Measurements from ENCODE around the gene SAXO2. TPM values are rescaled to one million over a fixed set of nuclear protein-coding genes. Genes with fewer than 3 reads are reported as not detected.
"Not testable (repeated sequence)": the region's sequence is repeated elsewhere in the genome, so short reads cannot be mapped to it uniquely, and the experiment has no call there.

Gene SAXO2
- total RNA-seq, 4 donors from 2014 or later: 0.23 to 1.7 (median 0.32) TPM; not detected in 1

GRCh38 chr15:82294061-82294690 is 31.6 kb downstream of the SAXO2 start:
- H3K27me3 ChIP-seq: peaks cover 7% of the 10 kb centered on the region
- no peak overlapping the region for H3K27ac ChIP-seq
- H3K36me3 ChIP-seq: no peaks in the 10 kb centered on the region
- peaks cover 5% of the 10 kb centered on the region for H3K4me1 ChIP-seq
- H3K4me3 ChIP-seq: no peak overlapping the region
- TF ChIP-seq CTCF (IDR thresholded peaks at IDR 0.05) (no peak), POLR2AphosphoS5 (IDR thresholded peaks at IDR 0.05) (no peak), EP300 (IDR thresholded peaks at IDR 0.05) (no peak), POLR2A (IDR thresholded peaks at IDR 0.05) (no peak)
- DNase-seq (ENCODE audit: low spot score in 2 of 2): no peak
- 62% methylated on average over 11 of the region's 11 CpGs for WGBS
- no peaks in the 10 kb centered on the region for H3K9me3 ChIP-seq

GRCh38 chr15:82297546-82297945 is 34.9 kb downstream of the SAXO2 start:
- Histone ChIP-seq H3K4me3 (no peak overlapping the region), H3K27ac (no peak overlapping the region), H3K4me1 (peaks cover 5% of the 10 kb centered on the region), H3K9me3 (no peaks in the 10 kb centered on the region), H3K27me3 (peaks cover 7% of the 10 kb centered on the region), H3K36me3 (no peaks in the 10 kb centered on the region)
- 92% methylated on average over 5 of the region's 5 CpGs for WGBS
- no peak for TF ChIP-seq POLR2AphosphoS5 (IDR thresholded peaks at IDR 0.05)
- TF ChIP-seq CTCF (IDR thresholded peaks at IDR 0.05): no peak
- no peak for TF ChIP-seq POLR2A (IDR thresholded peaks at IDR 0.05)
- no peak for TF ChIP-seq EP300 (IDR thresholded peaks at IDR 0.05)
- no peak for DNase-seq (ENCODE audit: low spot score in 2 of 2)

GRCh38 chr15:82298032-82298431 is 35.4 kb downstream of the SAXO2 start:
- TF ChIP-seq CTCF (IDR thresholded peaks at IDR 0.05): no peak
- no peak for TF ChIP-seq POLR2A (IDR thresholded peaks at IDR 0.05)
- no peak for TF ChIP-seq EP300 (IDR thresholded peaks at IDR 0.05)
- no peak for TF ChIP-seq POLR2AphosphoS5 (IDR thresholded peaks at IDR 0.05)
- Histone ChIP-seq H3K27ac (no peak overlapping the region), H3K27me3 (peaks cover 7% of the 10 kb centered on the region), H3K4me3 (no peak overlapping the region), H3K4me1 (peaks cover 5% of the 10 kb centered on the region), H3K36me3 (no peaks in the 10 kb centered on the region), H3K9me3 (no peaks in the 10 kb centered on the region)
- WGBS: 97% methylated on average over 13 of the region's 13 CpGs
- no peak for DNase-seq (ENCODE audit: low spot score in 2 of 2)

GRCh38 chr15:82298520-82298919 is 35.9 kb downstream of the SAXO2 start:
- Histone ChIP-seq H3K9me3 (no peaks in the 10 kb centered on the region), H3K36me3 (no peaks in the 10 kb centered on the region), H3K4me1 (peaks cover 5% of the 10 kb centered on the region), H3K27ac (no peak overlapping the region), H3K4me3 (no peak overlapping the region), H3K27me3 (peaks cover 7% of the 10 kb centered on the region)
- TF ChIP-seq EP300 (IDR thresholded peaks at IDR 0.05): no peak
- no peak for TF ChIP-seq POLR2AphosphoS5 (IDR thresholded peaks at IDR 0.05)
- TF ChIP-seq POLR2A (IDR thresholded peaks at IDR 0.05): no peak
- TF ChIP-seq CTCF (IDR thresholded peaks at IDR 0.05): no peak
- 33% methylated on average over 30 of the region's 44 CpGs for WGBS
- no peak for DNase-seq (ENCODE audit: low spot score in 2 of 2)

GRCh38 chr15:82299511-82299914 is 36.9 kb downstream of the SAXO2 start:
- not testable (repeated sequence) for H3K4me1 ChIP-seq; H3K4me3 ChIP-seq; H3K9me3 ChIP-seq; H3K27me3 ChIP-seq; H3K36me3 ChIP-seq; DNase-seq (ENCODE audit: low spot score in 2 of 2); H3K27ac ChIP-seq
- WGBS: 82% methylated on average over 3 of the region's 6 CpGs

GRCh38 chr15:82300326-82300725 is 37.7 kb downstream of the SAXO2 start:
- not testable (repeated sequence) for H3K36me3 ChIP-seq; H3K27ac ChIP-seq; H3K9me3 ChIP-seq; H3K4me1 ChIP-seq; H3K27me3 ChIP-seq; H3K4me3 ChIP-seq; DNase-seq (ENCODE audit: low spot score in 2 of 2)
- WGBS: 64% methylated on average over 5 of the region's 6 CpGs
